IMR-90 (cell line): Measurements from ENCODE around the gene CHMP3. TPM values are rescaled to one million over a fixed set of nuclear protein-coding genes. Genes with fewer than 3 reads are reported as not detected.

Source experiments
- ATAC-seq: fragments of 200-7000 bp; cut with Tn5 transposase; 2 replicates; pipeline ENCODE4 v1.9.1; 2020; ENCODE audit warnings: low read depth, mild to moderate bottlenecking, moderate library complexity
- BruUV-seq: library from RNA; stranded (reverse); fragments of 400-500 nt; replicated peaks from 2 replicates; lab custom pipeline; 2021; lab: Mats Ljungman, UMichigan
- CTCF ChIA-PET: fragments of 300-600 bp; formaldehyde crosslinking; extraction: SDS; loops from one replicate; lab custom pipeline; 2021; ENCODE audit warnings: antibody characterized with exemption; lab: Yijun Ruan, JAX
- POLR2A ChIA-PET: fragments of 300-600 bp; sonication (Branson Sonifier 250); formaldehyde crosslinking; loops from one replicate; lab custom pipeline; 2022; ENCODE audit warnings: antibody characterized with exemption; ENCODE audit not compliant: unreplicated experiment; lab: Charles Lee
- DNase-seq: peaks from one replicate; pipeline ENCODE4 v3.0.0; 2013
- H2AFZ ChIP-seq: replicated peaks from 2 replicates; pipeline ENCODE3; 2013; ENCODE audit warnings: low read length, mild to moderate bottlenecking; ENCODE audit not compliant: poor library complexity
- H2AK5ac ChIP-seq: 2 replicates; pipeline ENCODE4 v1.6.1; 2013; ENCODE audit warnings: low read depth, low read length, inconsistent platforms
- H2AK9ac ChIP-seq: replicated peaks from 2 replicates; pipeline ENCODE3; 2013; ENCODE audit warnings: mild to moderate bottlenecking, low read depth, low read length, moderate library complexity; ENCODE audit not compliant: poor library complexity
- H2BK120ac ChIP-seq: 2 replicates; pipeline ENCODE4 v1.6.1; 2013; ENCODE audit warnings: low read depth, low read length, inconsistent platforms
- H2BK15ac ChIP-seq: 3 replicates; pipeline ENCODE4 v1.6.1; 2013; ENCODE audit warnings: low read depth, low read length, inconsistent platforms
- H2BK20ac ChIP-seq: 2 replicates; pipeline ENCODE4 v1.6.1; 2013; ENCODE audit warnings: low read depth, mild to moderate bottlenecking, inconsistent platforms, low read length, moderate library complexity
- H2BK5ac ChIP-seq: 2 replicates; pipeline ENCODE4 v1.6.1; 2013; ENCODE audit warnings: mild to moderate bottlenecking, low read depth, low read length, inconsistent platforms; ENCODE audit not compliant: poor library complexity, severe bottlenecking
- H3K14ac ChIP-seq: replicated peaks from 2 replicates; pipeline ENCODE4 v1.6.1; 2013; ENCODE audit warnings: low read depth, low read length, inconsistent platforms
- H3K18ac ChIP-seq: 2 replicates; pipeline ENCODE4 v1.6.1; 2013; ENCODE audit warnings: low read depth, low read length, control low read depth
- H3K23ac ChIP-seq: 2 replicates; pipeline ENCODE4 v1.6.1; 2013; ENCODE audit warnings: low read depth, low read length, inconsistent platforms
- H3K27ac ChIP-seq: 2 replicates; pipeline ENCODE4 v1.5.1; 2013; ENCODE audit warnings: mild to moderate bottlenecking, control low read depth, low read length; ENCODE audit not compliant: insufficient read depth
- H3K27me3 ChIP-seq: 2 replicates; pipeline ENCODE4 v1.6.1; 2013; ENCODE audit warnings: low read length; ENCODE audit not compliant: control insufficient read depth, insufficient read depth
- H3K36me3 ChIP-seq: 2 replicates; pipeline ENCODE4 v1.6.1; 2013; ENCODE audit warnings: low read length, mixed read lengths; ENCODE audit not compliant: control insufficient read depth, insufficient read depth
- H3K4ac ChIP-seq: 2 replicates; pipeline ENCODE4 v1.6.1; 2013; ENCODE audit warnings: low read depth, low read length, inconsistent platforms
- H3K4me1 ChIP-seq: 2 replicates; pipeline ENCODE4 v1.6.1; 2013; ENCODE audit warnings: low read length, mixed read lengths; ENCODE audit not compliant: control insufficient read depth, insufficient read depth
- H3K4me2 ChIP-seq: 2 replicates; pipeline ENCODE4 v1.6.1; 2013; ENCODE audit warnings: low read depth, mild to moderate bottlenecking, control low read depth, low read length, moderate library complexity
- H3K4me3 ChIP-seq: 2 replicates; pipeline ENCODE4 v1.5.1; 2013; ENCODE audit warnings: low read depth, mild to moderate bottlenecking, control low read depth, low read length, moderate library complexity; ENCODE audit not compliant: insufficient read depth
- H3K56ac ChIP-seq: 2 replicates; pipeline ENCODE4 v1.6.1; 2013; ENCODE audit warnings: low read length, inconsistent platforms; ENCODE audit not compliant: insufficient read depth; ENCODE audit errors: extremely low read depth
- H3K79me1 ChIP-seq, 2 experiments: 2 replicates each; pipeline ENCODE4 v1.6.1; 2013; ENCODE audit warnings: low read length in 2 of 2, inconsistent platforms in 1 of 2, low read depth in 1 of 2
- H3K9ac ChIP-seq: 2 replicates; pipeline ENCODE4 v1.6.1; 2013; ENCODE audit warnings: low read depth, low read length, control low read depth
- H3K9me1 ChIP-seq: 2 replicates; pipeline ENCODE4 v1.6.1; 2013; ENCODE audit warnings: low read length, inconsistent platforms; ENCODE audit not compliant: insufficient read depth
- H3K9me3 ChIP-seq: 2 replicates; pipeline ENCODE4 v1.6.1; 2013; ENCODE audit warnings: low read length; ENCODE audit not compliant: control insufficient read depth, insufficient read depth
- H4K20me1 ChIP-seq: 2 replicates; pipeline ENCODE4 v1.6.1; 2013; ENCODE audit warnings: low read length, inconsistent platforms; ENCODE audit not compliant: insufficient read depth
- H4K5ac ChIP-seq: 2 replicates; pipeline ENCODE4 v1.6.1; 2013; ENCODE audit warnings: mild to moderate bottlenecking, low read depth, low read length, control low read depth
- H4K8ac ChIP-seq, 2 experiments: 2 replicates each; pipeline ENCODE4 v1.6.1; 2013; ENCODE audit warnings: low read depth in 2 of 2, low read length in 2 of 2, control low read depth in 1 of 2, inconsistent platforms in 1 of 2
- H4K91ac ChIP-seq: 2 replicates; pipeline ENCODE4 v1.6.1; 2013; ENCODE audit warnings: low read depth, low read length, inconsistent platforms; ENCODE audit not compliant: insufficient read depth
- MAFK ChIP-seq: IDR thresholded peaks from 2 replicates; pipeline ENCODE4 v1.6.1; 2012; ENCODE audit warnings: low read depth, low read length, improper control_type of control experiment
- WGBS, 2 experiments: methylation state at CpG; one replicate each; pipeline versions ENCODE4 v1.1.5 to v1.1.7; 2013; ENCODE audit warnings: missing lambda C conversion rate in 2 of 2; ENCODE audit not compliant: insufficient read length in 1 of 2; ENCODE audit errors: extremely low coverage in 2 of 2; 5-methylcytosine and 5-hydroxymethylcytosine counted together
- dilution Hi-C: fragments of 300-500 bp; cut with HindIII; formaldehyde crosslinking; loops from one replicate; pipeline ENCODE4 v1.14.3; 2018; ENCODE audit warnings: low sequenced_read_pairs; ENCODE audit not compliant: unreplicated experiment
- in situ Hi-C: fragments of 300-500 bp; cut with MboI; formaldehyde crosslinking; loops from 3 replicates; pipeline ENCODE4 v1.14.3; 2019; ENCODE audit warnings: low sequenced_read_pairs, inconsistent platforms, mixed read lengths
- intact Hi-C: fragments of 100-400 bp; cut with micrococcal nuclease; formaldehyde crosslinking; loops from 2 replicates; pipeline ENCODE4 v1.10.0; 2022
- polyA plus RNA-seq, 3 experiments: library from polyadenylated mRNA; depleted of rRNA; stranded (reverse); fragments of >200 nt; gene quantifications; 2 replicates each; pipeline ENCODE4 v1.2.3, GENCODE V29; 2012; ENCODE audit warnings: low replicate concordance in 1 of 3
- total RNA-seq: library from RNA; depleted of rRNA; stranded (reverse); fragments of >200 nt; gene quantifications from 2 replicates; pipeline ENCODE4 v1.2.3, GENCODE V29; 2012

CHMP3 gene
- total and polyA plus RNA-seq, 2 of the 4 experiments (the other 2 are of a cell fraction) = 38.4 to 84.6 TPM

- Histone ChIP-seq H3K23ac (no peak overlapping the region), H2AK9ac (no peak overlapping the region), H3K9me1 (peaks cover 4% of the 10 kb centered on the region; the same call in 1 of the 2 replicates), H2AFZ (no peak overlapping the region), H2BK120ac (no peak overlapping the region), H2BK15ac (no peak overlapping the region), H3K9ac (no peak overlapping the region), H3K36me3 (peaks cover 44% of the 10 kb centered on the region), H3K14ac (no peak overlapping the region), H3K9me3 (no peaks in the 10 kb centered on the region), H3K27me3 (no peaks in the 10 kb centered on the region), H2BK5ac (no peak overlapping the region), H2AK5ac (no peak overlapping the region), H2BK20ac (no peak overlapping the region), H3K79me1 (peaks cover 16 to 25% of the 10 kb centered on the region in 2 experiments), H3K4me1 (no peaks in the 10 kb centered on the region), H4K91ac (no peak overlapping the region), H3K4me3 (no peak overlapping the region), H3K4me2 (no peak overlapping the region), H4K8ac (no peak overlapping the region), H4K20me1 (peaks cover 2% of the 10 kb centered on the region; the same call in 1 of the 2 replicates), H3K18ac (no peak overlapping the region), H4K5ac (no peak overlapping the region), H3K4ac (no peak overlapping the region), H3K56ac (no peak overlapping the region), H3K27ac (no peak overlapping the region)
- dilution Hi-C loops (no loop called here), in situ Hi-C loops (no loop called here), intact Hi-C loops (loop anchor here (10.0 kb wide), 1 partner anchor 324 kb away; no protein-coding TSS in a partner anchor)
- CTCF ChIA-PET = interaction anchor here (0.6 kb wide), 1 partner anchor 167 kb away, joined by 6 read pairs; no protein-coding TSS in a partner anchor
- no peak for DNase-seq
- TF ChIP-seq MAFK = no peak
- 83% methylated on average over 1 of the region's 7 CpGs; no CpG with 5 or more reads in 1 of the 2 experiments for WGBS, 2 experiments
- no peak for ATAC-seq
- no TSS peak for BruUV-seq
- POLR2A ChIA-PET = no interaction called here
Measured at GRCh38 chr2:86468162-86469033, 94.8 kb downstream of the CHMP3 start.
